NOMO-1 treated with dmso at 0.1 percent for 144 hours (cell line): Measurements from ENCODE around the gene DDB1.
"Not testable (repeated sequence)": the region's sequence is repeated elsewhere in the genome, so short reads cannot be mapped to it uniquely, and the experiment has no call there.

Experiments used
- DNase-seq: peaks from one replicate; lab custom pipeline; 2025; ENCODE audit not compliant: unreplicated experiment; lab: John Stamatoyannopoulos, UW

Gene DDB1

GRCh38 chr11:61273178-61274078, 59.5 kb downstream of the DDB1 start:
- DNase-seq = no peak

GRCh38 chr11:61272731-61273130, 60.2 kb downstream of the DDB1 start:
- DNase-seq = no peak

GRCh38 chr11:61270354-61271076, 62.4 kb downstream of the DDB1 start:
- no peak for DNase-seq

- no peak for DNase-seq
Measured at GRCh38 chr11:61268588-61269250, 64.2 kb downstream of the DDB1 start.

GRCh38 chr11:61267437-61267841, 65.5 kb downstream of the DDB1 start:
- DNase-seq = no peak

- no peak for DNase-seq
Measured at GRCh38 chr11:61266602-61267001, 66.3 kb downstream of the DDB1 start.

- no peak for DNase-seq
Measured at GRCh38 chr11:61265357-61265756, 67.5 kb downstream of the DDB1 start.

- DNase-seq = no peak
Measured at GRCh38 chr11:61264795-61265194, 68.1 kb downstream of the DDB1 start.

GRCh38 chr11:61264371-61264770, 68.5 kb downstream of the DDB1 start:
- no peak for DNase-seq

- DNase-seq = no peak
Measured at GRCh38 chr11:61259363-61259762, 73.5 kb downstream of the DDB1 start.

- no peak for DNase-seq
Measured at GRCh38 chr11:61258546-61258945, 74.4 kb downstream of the DDB1 start.

- DNase-seq = no peak
Measured at GRCh38 chr11:61256710-61257482, 76.0 kb downstream of the DDB1 start.

GRCh38 chr11:61254403-61255025, 78.4 kb downstream of the DDB1 start:
- peak; percentile 41 for DNase-seq

GRCh38 chr11:61252332-61252731, 80.6 kb downstream of the DDB1 start:
- not testable (repeated sequence) for DNase-seq

GRCh38 chr11:61250796-61251765, 81.8 kb downstream of the DDB1 start:
- DNase-seq = not testable (repeated sequence)
